Mucosa of stomach (tissue), 1 donor: ENCODE measurements around the gene LYSMD2.

Experiments used
- H3K27me3 ChIP-seq: one replicate; pipeline ENCODE4 v1.7.0; 2013; ENCODE audit warnings: mild to moderate bottlenecking, low read length; ENCODE audit not compliant: control insufficient read depth, insufficient read depth
- H3K36me3 ChIP-seq: one replicate; pipeline ENCODE4 v1.7.0; 2013; ENCODE audit warnings: low read length; ENCODE audit not compliant: control insufficient read depth, insufficient read depth
- H3K4me1 ChIP-seq: one replicate; pipeline ENCODE4 v1.7.0; 2013; ENCODE audit warnings: mild to moderate bottlenecking, low read length; ENCODE audit not compliant: control insufficient read depth, insufficient read depth
- H3K4me3 ChIP-seq: one replicate; pipeline ENCODE4 v1.7.0; 2013; ENCODE audit warnings: low read length
- H3K9ac ChIP-seq: one replicate; pipeline ENCODE4 v1.7.0; 2013; ENCODE audit warnings: mild to moderate bottlenecking, low read length, moderate library complexity
- H3K9me3 ChIP-seq: one replicate; pipeline ENCODE4 v1.7.0; 2013; ENCODE audit warnings: mild to moderate bottlenecking, low read length, moderate library complexity; ENCODE audit not compliant: control insufficient read depth
- donor health status: Pancreatic carcinoma.

Gene LYSMD2

GRCh38 chr15:51766341-51766740 is 28.9 kb upstream of the LYSMD2 start:
- Histone ChIP-seq H3K9me3 (no peaks in the 10 kb centered on the region), H3K36me3 (no peaks in the 10 kb centered on the region), H3K4me1 (no peaks in the 10 kb centered on the region), H3K9ac (no peak overlapping the region), H3K4me3 (no peak overlapping the region), H3K27me3 (no peaks in the 10 kb centered on the region)

GRCh38 chr15:51765751-51766150 is 28.3 kb upstream of the LYSMD2 start:
- no peaks in the 10 kb centered on the region for H3K9me3 ChIP-seq
- H3K4me1 ChIP-seq: no peaks in the 10 kb centered on the region
- no peaks in the 10 kb centered on the region for H3K36me3 ChIP-seq
- no peak overlapping the region for H3K9ac ChIP-seq
- H3K27me3 ChIP-seq: no peaks in the 10 kb centered on the region
- H3K4me3 ChIP-seq: no peak overlapping the region

- H3K4me1 ChIP-seq: peaks cover 9% of the 10 kb centered on the region
- H3K9ac ChIP-seq: no peak overlapping the region
- H3K4me3 ChIP-seq: no peak overlapping the region
- H3K27me3 ChIP-seq: no peaks in the 10 kb centered on the region
- no peaks in the 10 kb centered on the region for H3K36me3 ChIP-seq
- H3K9me3 ChIP-seq: no peaks in the 10 kb centered on the region
Observed at GRCh38 chr15:51760805-51761204, 23.4 kb upstream of the LYSMD2 start.

GRCh38 chr15:51759557-51760070 is 22.2 kb upstream of the LYSMD2 start:
- Histone ChIP-seq H3K9ac (no peak overlapping the region), H3K36me3 (no peaks in the 10 kb centered on the region), H3K4me3 (no peak overlapping the region), H3K27me3 (peaks cover 4% of the 10 kb centered on the region), H3K4me1 (peaks cover 9% of the 10 kb centered on the region), H3K9me3 (no peaks in the 10 kb centered on the region)

GRCh38 chr15:51758645-51759044 is 21.2 kb upstream of the LYSMD2 start:
- Histone ChIP-seq H3K4me1 (peaks cover 9% of the 10 kb centered on the region), H3K36me3 (no peaks in the 10 kb centered on the region), H3K9me3 (no peaks in the 10 kb centered on the region), H3K9ac (no peak overlapping the region), H3K4me3 (no peak overlapping the region), H3K27me3 (peaks cover 4% of the 10 kb centered on the region)

- Histone ChIP-seq H3K4me1 (peaks cover 9% of the 10 kb centered on the region), H3K36me3 (no peaks in the 10 kb centered on the region), H3K9ac (no peak overlapping the region), H3K27me3 (peaks cover 4% of the 10 kb centered on the region), H3K9me3 (no peaks in the 10 kb centered on the region), H3K4me3 (no peak overlapping the region)
Observed at GRCh38 chr15:51757450-51757849, 20.0 kb upstream of the LYSMD2 start.

GRCh38 chr15:51756482-51756881 is 19.0 kb upstream of the LYSMD2 start:
- H3K9ac ChIP-seq: no peak overlapping the region
- peaks cover 4% of the 10 kb centered on the region for H3K27me3 ChIP-seq
- no peaks in the 10 kb centered on the region for H3K36me3 ChIP-seq
- H3K4me1 ChIP-seq: peaks cover 14% of the 10 kb centered on the region
- no peaks in the 10 kb centered on the region for H3K9me3 ChIP-seq
- H3K4me3 ChIP-seq: no peak overlapping the region

GRCh38 chr15:51755790-51756189 is 18.3 kb upstream of the LYSMD2 start:
- H3K27me3 ChIP-seq: peaks cover 9% of the 10 kb centered on the region
- H3K9me3 ChIP-seq: no peaks in the 10 kb centered on the region
- no peak overlapping the region for H3K4me3 ChIP-seq
- H3K36me3 ChIP-seq: no peaks in the 10 kb centered on the region
- no peak overlapping the region for H3K9ac ChIP-seq
- peaks cover 19% of the 10 kb centered on the region for H3K4me1 ChIP-seq

- H3K4me1 ChIP-seq: peaks cover 19% of the 10 kb centered on the region
- H3K4me3 ChIP-seq: no peak overlapping the region
- no peaks in the 10 kb centered on the region for H3K9me3 ChIP-seq
Observed at GRCh38 chr15:51754267-51754666, 16.8 kb upstream of the LYSMD2 start.

GRCh38 chr15:51752888-51753287 is 15.4 kb upstream of the LYSMD2 start:
- H3K9me3 ChIP-seq: no peaks in the 10 kb centered on the region
- no peaks in the 10 kb centered on the region for H3K36me3 ChIP-seq
- peaks cover 21% of the 10 kb centered on the region for H3K27me3 ChIP-seq
- no peak overlapping the region for H3K4me3 ChIP-seq
- H3K9ac ChIP-seq: no peak overlapping the region
- peaks cover 11% of the 10 kb centered on the region for H3K4me1 ChIP-seq

More at GRCh38 chr15:51754267-51754666, 16.8 kb upstream of the LYSMD2 start:
- peaks cover 17% of the 10 kb centered on the region for H3K27me3 ChIP-seq
- H3K9ac ChIP-seq: no peak overlapping the region
- no peaks in the 10 kb centered on the region for H3K36me3 ChIP-seq

- Histone ChIP-seq H3K9me3 (no peaks in the 10 kb centered on the region), H3K4me1 (peaks cover 11% of the 10 kb centered on the region), H3K36me3 (no peaks in the 10 kb centered on the region), H3K27me3 (peaks cover 21% of the 10 kb centered on the region), H3K4me3 (no peak overlapping the region), H3K9ac (peak overlapping the region; percentile 37)
Observed at GRCh38 chr15:51751697-51752683, 14.5 kb upstream of the LYSMD2 start.
